OCI-M2 (cell line): ENCODE measurements around the gene CAPN11.
"Not testable (repeated sequence)": the region's sequence is repeated elsewhere in the genome, so short reads cannot be mapped to it uniquely, and the experiment has no call there.

Source experiments
- DNase-seq: peaks from one replicate; lab custom pipeline; 2025; ENCODE audit not compliant: unreplicated experiment; lab: John Stamatoyannopoulos, UW

Gene CAPN11

GRCh38 chr6:44179648-44180047, 21.0 kb downstream of the CAPN11 start:
- no peak for DNase-seq

- DNase-seq: no peak
Observed at GRCh38 chr6:44180406-44180805, 21.8 kb downstream of the CAPN11 start.

- no peak for DNase-seq
Observed at GRCh38 chr6:44180886-44181285, 22.3 kb downstream of the CAPN11 start.

GRCh38 chr6:44181784-44182183, 23.2 kb downstream of the CAPN11 start:
- DNase-seq: not testable (repeated sequence)

- no peak for DNase-seq
Observed at GRCh38 chr6:44182911-44183390, 24.3 kb downstream of the CAPN11 start.

- DNase-seq: no peak
Observed at GRCh38 chr6:44183783-44184182, 25.2 kb downstream of the CAPN11 start.

GRCh38 chr6:44185356-44185755, 26.7 kb downstream of the CAPN11 start:
- DNase-seq: not testable (repeated sequence)

- no peak for DNase-seq
Observed at GRCh38 chr6:44185953-44186634, 27.5 kb downstream of the CAPN11 start.

GRCh38 chr6:44186635-44187025, 28.0 kb downstream of the CAPN11 start:
- no peak for DNase-seq

GRCh38 chr6:44188819-44189218, 30.2 kb downstream of the CAPN11 start:
- DNase-seq: no peak

GRCh38 chr6:44189257-44189656, 30.6 kb downstream of the CAPN11 start:
- DNase-seq: no peak

GRCh38 chr6:44190715-44191114, 32.1 kb downstream of the CAPN11 start:
- DNase-seq: no peak

- no peak for DNase-seq
Observed at GRCh38 chr6:44192428-44193041, 33.9 kb downstream of the CAPN11 start.

GRCh38 chr6:44193307-44193910, 34.8 kb downstream of the CAPN11 start:
- no peak for DNase-seq

GRCh38 chr6:44194326-44194725, 35.7 kb downstream of the CAPN11 start:
- no peak for DNase-seq

GRCh38 chr6:44196351-44196750, 37.7 kb downstream of the CAPN11 start:
- DNase-seq: not testable (repeated sequence)

GRCh38 chr6:44198684-44199083, 40.1 kb downstream of the CAPN11 start:
- DNase-seq: no peak

- DNase-seq: no peak
Observed at GRCh38 chr6:44199883-44200282, 41.3 kb downstream of the CAPN11 start.

GRCh38 chr6:44201200-44201599, 42.6 kb downstream of the CAPN11 start:
- no peak for DNase-seq

GRCh38 chr6:44201638-44202303, 43.2 kb downstream of the CAPN11 start:
- DNase-seq: no peak

GRCh38 chr6:44202332-44202971, 43.8 kb downstream of the CAPN11 start:
- no peak for DNase-seq
